HG03575 (cell line): ENCODE measurements around the gene STAB1.

Experiments
- ATAC-seq: cut with Tn5 transposase; IDR thresholded peaks from one replicate; pipeline ENCODE4 v1.9.1; 2021; ENCODE audit not compliant: unreplicated experiment, insufficient number of reproducible peaks, low FRiP score; ENCODE audit errors: extremely low read depth

Gene STAB1

DNA sequence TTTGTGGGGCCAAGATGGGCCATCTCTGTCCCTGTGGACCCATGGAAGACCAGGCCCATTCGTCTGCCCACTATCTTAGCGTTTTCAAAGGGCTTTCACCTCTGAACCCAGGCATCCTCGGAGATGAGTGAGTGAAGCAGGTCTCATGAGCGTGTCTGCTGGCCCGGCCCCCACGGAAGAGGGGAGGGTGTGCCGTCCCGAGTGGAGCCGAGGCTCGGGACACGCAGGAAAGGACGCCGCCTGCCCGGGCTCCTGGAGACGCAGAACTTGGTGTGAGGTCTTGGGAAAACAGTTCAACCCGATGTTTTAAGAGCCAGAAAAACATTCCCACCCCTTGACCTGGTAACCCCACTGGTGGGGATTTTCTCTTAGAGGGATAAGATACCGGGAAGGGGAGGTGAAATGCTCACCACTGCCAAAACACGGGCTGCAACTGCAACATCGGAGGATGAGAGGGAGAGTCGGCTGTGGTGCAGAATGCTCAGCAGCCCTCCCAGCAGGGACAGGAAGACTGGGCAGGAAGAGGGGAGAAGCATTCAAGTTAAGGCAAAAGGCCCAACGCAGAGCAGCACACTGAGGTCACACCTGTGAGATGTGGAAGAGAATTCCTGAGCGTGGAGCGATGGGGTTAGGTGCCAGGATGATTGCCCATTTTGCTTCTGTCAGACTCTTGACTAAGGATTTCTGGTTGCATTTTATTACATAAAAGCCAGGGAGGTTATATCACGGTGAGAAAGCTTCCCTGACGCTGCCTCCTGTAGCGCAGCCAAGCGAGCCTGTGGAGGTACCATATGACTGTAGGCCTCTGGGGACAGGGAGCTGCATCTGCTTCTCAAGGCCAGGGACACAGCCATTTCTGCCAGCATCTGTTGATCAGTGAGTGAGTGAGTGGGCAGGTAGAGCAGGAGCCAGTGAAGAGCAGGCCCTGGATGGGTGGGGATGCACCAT lies 14.1 kb upstream of the STAB1 start:
- ATAC-seq, result no peak

DNA sequence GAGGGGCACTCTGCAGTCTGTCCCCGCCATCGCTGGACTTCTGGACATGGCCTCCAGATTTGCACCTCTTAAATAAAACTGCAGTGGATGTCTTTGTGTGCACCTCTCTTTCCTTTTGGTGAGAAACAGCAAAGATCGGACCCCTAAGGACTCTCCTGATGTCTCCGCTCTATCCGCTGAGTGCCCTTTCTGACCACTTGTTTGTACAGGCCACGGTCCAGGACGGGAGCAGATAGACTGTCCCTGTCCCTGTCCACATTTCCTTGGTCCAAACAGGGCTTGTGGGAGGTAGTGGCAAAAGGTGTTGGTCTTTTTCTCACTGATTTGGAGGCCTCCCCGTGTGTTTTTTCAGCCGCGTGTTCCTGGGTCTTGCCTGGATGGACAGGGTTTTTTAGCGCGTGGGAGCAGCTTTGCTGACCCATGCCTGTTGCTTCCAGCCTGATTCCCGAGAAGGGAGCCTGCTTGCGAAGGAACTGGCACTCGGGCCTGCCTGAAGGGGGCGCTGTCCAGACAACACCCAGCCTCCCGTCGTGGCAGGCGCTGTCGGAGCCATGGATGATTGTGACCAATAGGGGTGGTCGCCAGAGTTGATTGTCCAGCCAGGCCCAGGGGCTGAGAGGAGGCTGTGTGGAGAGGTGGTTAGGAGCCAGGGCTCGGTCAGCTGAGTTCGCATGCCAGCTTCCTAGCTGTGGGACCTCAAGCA lies 13.2 kb upstream of the STAB1 start:
- no peak for ATAC-seq

DNA sequence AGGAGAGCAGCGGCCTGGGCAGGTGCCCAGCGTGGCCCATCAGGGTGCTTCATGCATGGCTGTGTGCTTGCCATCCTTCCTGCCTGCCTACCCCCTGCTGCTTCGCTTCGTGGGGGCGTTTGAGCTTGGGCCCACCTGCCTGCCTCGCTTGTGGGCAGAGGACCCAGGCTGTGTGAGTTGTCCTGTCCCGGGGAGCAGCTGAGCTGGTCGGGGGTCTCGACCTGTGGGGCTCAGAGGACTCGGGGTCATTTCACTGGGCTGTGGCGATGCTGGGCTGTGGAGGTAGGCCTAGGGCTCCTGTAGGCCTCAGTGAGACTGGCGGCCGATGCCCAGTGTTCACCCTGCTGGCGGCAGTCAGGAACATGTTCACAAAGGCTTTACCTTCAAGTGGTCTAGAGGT lies 12.1 kb upstream of the STAB1 start:
- no peak for ATAC-seq

DNA sequence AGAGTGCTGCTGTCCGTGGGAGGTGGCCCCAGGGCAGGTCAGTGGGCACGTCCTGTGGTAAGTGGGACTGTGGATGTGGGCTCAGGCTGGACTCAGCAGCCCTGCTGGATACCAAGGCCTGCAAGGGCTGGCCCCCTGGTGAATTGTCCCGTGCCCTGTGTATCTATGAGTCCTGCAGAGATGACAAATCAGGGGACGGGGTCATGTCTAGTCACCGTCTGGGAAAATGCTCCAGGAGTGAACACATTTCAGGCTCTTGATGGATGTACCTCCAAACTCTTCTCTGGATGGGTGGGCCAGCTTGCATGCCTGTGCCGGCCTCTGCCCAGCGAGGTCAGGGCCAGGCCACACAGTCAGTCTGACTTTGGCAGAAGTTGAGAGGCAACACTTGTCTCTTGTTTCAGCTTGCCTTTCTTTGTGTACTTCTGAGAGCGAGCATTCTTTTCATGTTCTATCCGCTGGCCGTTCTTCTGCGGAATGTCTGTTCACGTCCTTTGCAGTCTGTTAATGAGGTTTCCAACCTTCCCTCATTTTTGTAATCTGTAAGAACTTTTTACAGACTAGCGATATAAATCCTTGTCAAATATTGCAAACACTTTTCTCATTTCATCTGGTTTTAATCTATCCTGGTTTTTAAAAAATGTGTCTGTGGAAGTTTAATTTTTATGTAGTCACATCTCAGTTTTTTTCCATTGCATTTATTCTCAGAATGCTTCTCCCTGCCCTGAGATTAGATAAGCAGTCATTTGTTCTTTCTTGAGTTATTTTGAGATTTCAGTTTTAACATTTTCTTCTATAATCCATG lies 11.4 kb upstream of the STAB1 start:
- ATAC-seq, result no peak

DNA sequence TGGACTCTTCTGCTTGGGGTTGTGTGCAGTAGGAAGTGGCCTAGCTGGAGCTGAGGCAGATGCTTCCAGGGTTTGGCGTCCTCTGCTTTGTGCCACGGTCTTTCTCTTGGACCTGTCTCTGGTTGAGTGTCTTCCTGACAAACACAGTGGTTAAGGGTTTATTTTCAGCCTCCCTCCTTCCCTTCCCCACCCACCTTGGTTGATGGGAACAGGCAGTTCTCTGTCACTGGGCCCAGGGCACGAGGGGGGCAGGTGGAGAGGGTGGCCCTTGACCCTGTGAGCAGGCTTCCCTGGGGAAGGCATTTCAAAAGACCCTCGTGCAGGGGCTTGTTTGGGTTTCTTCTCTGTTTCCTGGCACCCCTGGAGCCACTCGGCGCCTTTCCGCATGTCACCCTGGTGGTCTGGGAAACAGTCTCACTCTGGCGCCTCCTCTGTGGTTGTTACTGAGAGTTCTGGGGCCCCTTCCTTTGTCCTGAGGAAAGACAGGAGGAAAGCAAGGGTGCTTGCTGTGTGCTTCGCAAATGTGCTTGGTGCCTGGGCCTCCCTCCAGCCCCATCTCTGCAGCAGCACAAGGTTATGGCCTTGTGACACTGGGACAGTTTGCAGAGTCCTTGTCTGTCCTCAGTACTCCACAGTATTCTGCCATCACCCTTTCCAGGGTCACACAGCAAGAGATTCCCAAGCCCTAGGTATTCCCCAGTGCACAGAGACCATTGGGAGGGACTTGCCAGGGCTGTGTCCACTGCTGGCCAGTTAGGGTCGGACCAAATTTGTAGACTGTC lies 10.3 kb upstream of the STAB1 start:
- ATAC-seq, result no peak

DNA sequence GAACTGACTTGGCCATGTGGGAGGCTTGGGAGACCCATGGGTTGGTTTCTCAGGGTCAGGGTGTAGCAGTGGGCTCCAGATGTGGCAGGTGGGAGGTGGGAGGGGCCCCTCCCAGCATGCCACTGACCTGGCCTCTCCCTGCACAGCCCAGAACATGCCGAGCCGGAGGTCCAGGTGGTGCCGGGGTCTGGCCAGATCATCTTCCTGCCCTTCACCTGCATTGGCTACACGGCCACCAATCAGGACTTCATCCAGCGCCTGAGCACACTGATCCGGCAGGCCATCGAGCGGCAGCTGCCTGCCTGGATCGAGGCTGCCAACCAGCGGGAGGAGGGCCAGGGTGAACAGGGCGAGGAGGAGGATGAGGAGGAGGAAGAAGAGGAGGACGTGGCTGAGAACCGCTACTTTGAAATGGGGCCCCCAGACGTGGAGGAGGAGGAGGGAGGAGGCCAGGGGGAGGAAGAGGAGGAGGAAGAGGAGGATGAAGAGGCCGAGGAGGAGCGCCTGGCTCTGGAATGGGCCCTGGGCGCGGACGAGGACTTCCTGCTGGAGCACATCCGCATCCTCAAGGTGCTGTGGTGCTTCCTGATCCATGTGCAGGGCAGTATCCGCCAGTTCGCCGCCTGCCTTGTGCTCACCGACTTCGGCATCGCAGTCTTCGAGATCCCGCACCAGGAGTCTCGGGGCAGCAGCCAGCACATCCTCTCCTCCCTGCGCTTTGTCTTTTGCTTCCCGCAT lies 7.9 kb upstream of the STAB1 start:
- no peak for ATAC-seq

DNA sequence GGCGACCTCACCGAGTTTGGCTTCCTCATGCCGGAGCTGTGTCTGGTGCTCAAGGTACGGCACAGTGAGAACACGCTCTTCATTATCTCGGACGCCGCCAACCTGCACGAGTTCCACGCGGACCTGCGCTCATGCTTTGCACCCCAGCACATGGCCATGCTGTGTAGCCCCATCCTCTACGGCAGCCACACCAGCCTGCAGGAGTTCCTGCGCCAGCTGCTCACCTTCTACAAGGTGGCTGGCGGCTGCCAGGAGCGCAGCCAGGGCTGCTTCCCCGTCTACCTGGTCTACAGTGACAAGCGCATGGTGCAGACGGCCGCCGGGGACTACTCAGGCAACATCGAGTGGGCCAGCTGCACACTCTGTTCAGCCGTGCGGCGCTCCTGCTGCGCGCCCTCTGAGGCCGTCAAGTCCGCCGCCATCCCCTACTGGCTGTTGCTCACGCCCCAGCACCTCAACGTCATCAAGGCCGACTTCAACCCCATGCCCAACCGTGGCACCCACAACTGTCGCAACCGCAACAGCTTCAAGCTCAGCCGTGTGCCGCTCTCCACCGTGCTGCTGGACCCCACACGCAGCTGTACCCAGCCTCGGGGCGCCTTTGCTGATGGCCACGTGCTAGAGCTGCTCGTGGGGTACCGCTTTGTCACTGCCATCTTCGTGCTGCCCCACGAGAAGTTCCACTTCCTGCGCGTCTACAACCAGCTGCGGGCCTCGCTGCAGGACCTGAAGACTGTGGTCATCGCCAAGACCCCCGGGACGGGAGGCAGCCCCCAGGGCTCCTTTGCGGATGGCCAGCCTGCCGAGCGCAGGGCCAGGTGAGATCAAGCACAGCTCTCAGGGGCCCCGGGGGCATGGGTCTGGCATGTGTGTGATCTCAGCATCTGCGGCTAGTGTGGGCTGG lies 7.1 kb upstream of the STAB1 start:
- ATAC-seq, result no peak

DNA sequence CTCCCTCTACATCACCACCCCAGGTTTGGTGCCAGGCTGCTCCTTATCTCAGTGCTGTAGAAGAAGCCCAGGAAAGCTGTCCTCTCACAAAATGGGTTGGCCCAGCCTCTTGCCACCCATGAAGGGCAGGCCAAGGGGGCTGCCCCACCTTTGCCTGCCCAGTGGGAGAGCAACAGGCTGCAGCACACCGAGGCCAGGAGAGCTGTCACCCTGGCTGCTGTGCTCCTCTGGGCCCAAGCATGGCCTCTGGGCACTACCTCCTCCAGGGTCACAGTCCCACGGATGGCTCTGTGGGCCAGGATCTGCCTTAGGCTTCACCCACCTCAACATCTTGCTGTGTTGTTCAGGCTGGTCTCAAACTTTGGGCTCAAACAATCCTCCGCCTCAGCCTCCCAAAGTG lies 6.4 kb upstream of the STAB1 start:
- ATAC-seq, result no peak

DNA sequence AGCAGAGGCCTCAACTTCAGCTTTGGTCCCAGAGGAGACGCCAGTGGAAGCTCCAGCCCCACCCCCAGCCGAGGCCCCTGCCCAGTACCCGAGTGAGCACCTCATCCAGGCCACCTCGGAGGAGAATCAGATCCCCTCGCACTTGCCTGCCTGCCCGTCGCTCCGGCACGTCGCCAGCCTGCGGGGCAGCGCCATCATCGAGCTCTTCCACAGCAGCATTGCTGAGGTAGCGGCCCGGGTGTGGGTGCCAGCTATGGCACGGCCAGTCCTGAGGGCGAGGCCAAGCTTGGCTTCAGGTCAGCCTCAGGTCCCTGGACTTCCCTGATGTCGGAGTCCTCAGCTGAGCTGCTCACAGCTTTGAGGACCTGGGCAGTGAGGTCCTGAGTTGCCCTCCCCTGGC lies 5.7 kb upstream of the STAB1 start:
- no peak for ATAC-seq

DNA sequence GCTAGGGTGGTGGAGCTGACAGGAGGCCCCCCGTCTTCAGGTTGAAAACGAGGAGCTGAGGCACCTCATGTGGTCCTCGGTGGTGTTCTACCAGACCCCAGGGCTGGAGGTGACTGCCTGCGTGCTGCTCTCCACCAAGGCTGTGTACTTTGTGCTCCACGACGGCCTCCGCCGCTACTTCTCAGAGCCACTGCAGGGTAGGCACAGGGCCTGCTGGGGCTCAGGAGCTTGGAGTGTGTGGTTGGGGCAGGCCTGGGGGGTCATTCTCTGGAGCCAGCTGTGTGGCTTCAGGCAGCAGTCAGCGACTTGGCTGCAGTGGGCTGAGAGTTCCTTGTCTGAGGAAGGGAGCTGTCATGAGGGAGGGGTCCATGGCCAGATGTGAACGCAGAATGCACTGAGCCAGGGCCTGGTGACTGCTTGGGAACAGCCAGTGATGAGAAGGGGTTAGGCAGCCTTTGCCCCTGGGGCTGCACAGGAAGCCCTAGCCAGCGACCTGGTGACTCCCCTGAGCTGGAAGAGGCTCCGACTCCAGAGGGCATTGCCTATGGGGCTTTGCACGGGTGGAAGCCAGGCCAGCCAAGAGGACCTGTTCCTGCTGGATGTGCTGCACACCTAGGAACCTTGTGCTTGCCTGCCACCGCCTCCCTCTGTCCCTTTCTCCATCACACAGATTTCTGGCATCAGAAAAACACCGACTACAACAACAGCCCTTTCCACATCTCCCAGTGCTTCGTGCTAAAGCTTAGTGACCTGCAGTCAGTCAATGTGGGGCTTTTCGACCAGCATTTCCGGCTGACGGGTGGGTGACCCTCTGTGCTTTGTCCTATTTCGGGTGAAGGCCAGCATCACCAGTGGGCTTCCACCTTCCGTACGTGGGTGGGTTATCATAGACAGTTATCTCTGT lies 4.9 kb upstream of the STAB1 start:
- ATAC-seq, result no peak

DNA sequence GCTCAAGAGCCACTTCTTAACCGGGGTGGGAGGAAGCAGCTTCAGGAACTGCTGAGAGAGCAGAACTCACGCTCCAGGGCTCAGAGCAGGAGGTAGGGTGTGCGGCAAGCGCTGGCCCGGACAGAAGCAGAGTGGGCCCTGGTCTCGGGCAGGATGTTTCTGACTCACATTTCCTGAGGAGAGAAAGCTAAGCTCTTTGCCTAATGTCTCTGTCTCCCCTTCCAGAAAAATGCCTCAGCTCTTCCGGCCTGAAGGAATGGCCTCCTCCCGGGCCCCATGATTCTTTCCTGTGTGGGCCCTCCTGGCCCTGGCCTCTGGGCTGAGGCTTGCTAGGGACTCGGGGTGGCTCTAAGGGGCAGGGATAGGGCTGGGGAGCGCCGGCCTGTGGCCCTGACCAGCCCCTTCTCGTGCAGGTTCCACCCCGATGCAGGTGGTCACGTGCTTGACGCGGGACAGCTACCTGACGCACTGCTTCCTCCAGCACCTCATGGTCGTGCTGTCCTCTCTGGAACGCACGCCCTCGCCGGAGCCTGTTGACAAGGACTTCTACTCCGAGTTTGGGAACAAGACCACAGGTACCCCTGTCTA lies 4.1 kb upstream of the STAB1 start:
- no peak for ATAC-seq

DNA sequence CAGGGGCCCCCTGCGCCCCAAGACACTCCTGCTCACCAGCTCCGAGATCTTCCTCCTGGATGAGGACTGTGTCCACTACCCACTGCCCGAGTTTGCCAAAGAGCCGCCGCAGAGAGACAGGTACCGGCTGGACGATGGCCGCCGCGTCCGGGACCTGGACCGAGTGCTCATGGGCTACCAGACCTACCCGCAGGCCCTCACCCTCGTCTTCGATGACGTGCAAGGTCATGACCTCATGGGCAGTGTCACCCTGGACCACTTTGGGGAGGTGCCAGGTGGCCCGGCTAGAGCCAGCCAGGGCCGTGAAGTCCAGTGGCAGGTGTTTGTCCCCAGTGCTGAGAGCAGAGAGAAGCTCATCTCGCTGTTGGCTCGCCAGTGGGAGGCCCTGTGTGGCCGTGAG lies 3.1 kb upstream of the STAB1 start:
- no peak for ATAC-seq

DNA sequence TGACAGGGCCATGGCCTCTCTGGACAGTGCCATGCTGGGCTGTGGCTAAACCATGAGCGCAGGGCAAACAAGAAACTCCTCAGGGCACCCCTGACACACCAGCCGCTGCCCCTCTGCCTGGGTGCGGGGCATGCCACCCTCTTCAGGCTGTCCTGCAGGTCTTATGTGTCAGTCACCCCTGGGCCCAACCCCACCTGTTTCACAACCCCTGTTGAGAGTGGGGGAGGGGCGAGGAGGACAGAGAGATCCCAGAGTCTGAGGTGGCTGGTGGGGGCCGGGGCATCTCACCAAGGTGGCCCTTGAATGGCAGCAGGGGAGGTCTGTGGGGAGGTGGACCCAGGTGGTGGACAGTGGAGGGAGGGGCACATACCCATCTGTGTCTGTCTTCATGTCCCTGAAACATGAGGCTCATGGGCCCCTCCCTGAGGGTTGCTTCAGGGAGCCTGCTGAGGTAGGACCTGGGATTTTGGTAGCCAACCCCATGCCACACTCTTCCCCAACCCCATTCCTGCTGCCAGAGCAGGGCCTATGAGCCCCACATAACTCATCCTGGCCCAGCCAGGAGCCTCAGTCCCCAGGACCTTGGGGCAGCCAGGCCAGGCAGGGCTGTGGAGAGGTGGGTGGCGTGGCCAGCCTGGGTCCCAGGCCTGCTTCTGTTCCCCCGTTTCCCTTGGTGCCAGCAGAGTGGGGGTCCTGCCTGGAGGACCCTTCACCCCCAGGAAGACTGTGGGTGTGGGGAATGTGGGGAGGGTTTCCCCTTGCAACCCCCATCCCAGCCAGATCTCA lies 1.7 kb upstream of the STAB1 start:
- no peak for ATAC-seq

DNA sequence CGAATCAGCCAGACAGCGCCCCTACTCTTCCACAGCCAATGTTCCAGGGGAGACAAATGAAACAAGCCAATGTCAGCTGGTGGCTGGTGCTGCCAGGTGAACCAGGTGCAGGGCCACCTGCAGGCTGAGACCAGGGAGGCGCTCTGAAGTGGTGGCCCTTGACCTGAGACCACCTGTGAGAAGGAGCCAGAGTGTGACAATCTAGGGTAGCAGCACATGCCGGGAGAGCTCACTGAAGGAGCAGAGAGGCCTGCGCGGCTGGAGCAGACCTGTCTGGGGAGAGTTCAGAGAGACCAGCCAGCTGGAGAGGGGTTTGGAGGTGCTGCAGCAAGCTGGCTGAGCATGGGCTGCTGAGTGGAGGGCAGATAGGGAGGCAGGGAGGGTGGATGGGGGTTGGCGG lies 693 bp upstream of the STAB1 start:
- no peak for ATAC-seq
